SK-N-SH treated with all-trans-retinoic acid at 6 μM for 48 hours (cell line): Measurements from ENCODE around the gene MYO1A.

Source experiments
- ATAC-seq: fragments of 200-7000 bp; cut with Tn5 transposase; 3 replicates; pipeline ENCODE4 v1.9.1; 2020; ENCODE audit warnings: mild to moderate bottlenecking, moderate library complexity
- ARNTL ChIP-seq: fragments of 450-650 bp; formaldehyde crosslinking; IDR thresholded peaks from 2 replicates; pipeline ENCODE4 v1.5.0; 2020; ENCODE audit warnings: low read depth, mild to moderate bottlenecking, moderate library complexity, borderline replicate concordance
- BACH2 ChIP-seq: fragments of 250-450 bp; sonication (Bioruptor Pico); IDR thresholded peaks from 2 replicates; pipeline ENCODE4 v1.9.0; 2021; ENCODE audit warnings: mild to moderate bottlenecking, borderline replicate concordance
- CSDC2 ChIP-seq: fragments of 250-450 bp; sonication (Bioruptor Pico); IDR thresholded peaks from 2 replicates; pipeline ENCODE4 v1.5.0; 2020; ENCODE audit warnings: mild to moderate bottlenecking, moderate library complexity
- GLIS3 ChIP-seq: fragments of 250-450 bp; sonication (Bioruptor Pico); IDR thresholded peaks from 2 replicates; pipeline ENCODE4 v1.5.0; 2020; ENCODE audit warnings: mild to moderate bottlenecking, moderate library complexity
- ISL1 ChIP-seq: fragments of 250-450 bp; sonication (Bioruptor Pico); IDR thresholded peaks from 2 replicates; pipeline ENCODE4 v2.1.2; 2022; ENCODE audit warnings: mild to moderate bottlenecking, moderate library complexity
- OSR1 ChIP-seq: fragments of 250-450 bp; sonication (Bioruptor Pico); IDR thresholded peaks from 2 replicates; pipeline ENCODE4 v1.8.0; 2022; ENCODE audit warnings: moderate library complexity, mild to moderate bottlenecking, inconsistent platforms
- POU6F1 ChIP-seq: fragments of 250-450 bp; sonication (Bioruptor Pico); IDR thresholded peaks from 2 replicates; pipeline ENCODE4 v1.8.0; 2021; ENCODE audit warnings: low read depth, mild to moderate bottlenecking, moderate library complexity, borderline replicate concordance
- PPARA ChIP-seq: fragments of 250-450 bp; sonication (Bioruptor Pico); IDR thresholded peaks from 2 replicates; pipeline ENCODE4 v1.5.0; 2020; ENCODE audit warnings: mild to moderate bottlenecking, borderline replicate concordance
- RARB ChIP-seq: fragments of 250-450 bp; sonication (Bioruptor Pico); IDR thresholded peaks from 2 replicates; pipeline ENCODE4 v1.8.0; 2021; ENCODE audit warnings: mild to moderate bottlenecking, moderate library complexity
- SNAI2 ChIP-seq: fragments of 250-450 bp; sonication (Bioruptor Pico); IDR thresholded peaks from 2 replicates; pipeline ENCODE4 v1.5.0; 2020; ENCODE audit warnings: mild to moderate bottlenecking, moderate library complexity
- TCF4 ChIP-seq: fragments of 250-450 bp; sonication (Bioruptor Pico); IDR thresholded peaks from 2 replicates; pipeline ENCODE4 v1.8.0; 2021; ENCODE audit warnings: mild to moderate bottlenecking, moderate library complexity, borderline replicate concordance
- TOX ChIP-seq: fragments of 250-450 bp; sonication (Bioruptor Pico); IDR thresholded peaks from 2 replicates; pipeline ENCODE4 v1.8.0; 2021; ENCODE audit warnings: mild to moderate bottlenecking, moderate library complexity, borderline replicate concordance
- TSHZ2 ChIP-seq: fragments of 250-450 bp; sonication (Bioruptor Pico); IDR thresholded peaks from 2 replicates; pipeline ENCODE4 v1.5.0; 2020; ENCODE audit warnings: mild to moderate bottlenecking, moderate library complexity
- ZC3H10 ChIP-seq: fragments of 250-450 bp; sonication (Bioruptor Pico); IDR thresholded peaks from 2 replicates; pipeline ENCODE4 v1.5.1; 2021; ENCODE audit warnings: mild to moderate bottlenecking, moderate library complexity
- ZFP30 ChIP-seq: fragments of 450-650 bp; formaldehyde crosslinking; IDR thresholded peaks from 2 replicates; pipeline ENCODE4 v1.5.0; 2022; ENCODE audit warnings: mild to moderate bottlenecking, moderate library complexity
- ZNF565 ChIP-seq: fragments of 450-650 bp; formaldehyde crosslinking; conservative IDR thresholded peaks from 2 replicates; pipeline ENCODE4 v1.5.0; 2020; ENCODE audit warnings: low read depth, mild to moderate bottlenecking, moderate library complexity
- ZNF70 ChIP-seq: fragments of 450-650 bp; formaldehyde crosslinking; IDR thresholded peaks from 2 replicates; pipeline ENCODE4 v1.5.0; 2020; ENCODE audit warnings: mild to moderate bottlenecking, moderate library complexity
- ZNF8 ChIP-seq: fragments of 450-650 bp; formaldehyde crosslinking; IDR thresholded peaks from 2 replicates; pipeline ENCODE4 v1.5.0; 2020; ENCODE audit warnings: mild to moderate bottlenecking, moderate library complexity
- TF ChIP-seq, protein P1 (sequence below): fragments of 250-450 bp; sonication (Bioruptor Pico); IDR thresholded peaks from 2 replicates; pipeline ENCODE4 v1.5.1; 2020; ENCODE audit warnings: low read depth, mild to moderate bottlenecking, moderate library complexity
- TF ChIP-seq, protein P2 (sequence below): fragments of 250-450 bp; sonication (Bioruptor Pico); IDR thresholded peaks from 2 replicates; pipeline ENCODE4 v1.5.1; 2021; ENCODE audit warnings: mild to moderate bottlenecking, moderate library complexity
- TF ChIP-seq, protein P3 (sequence below): fragments of 250-450 bp; sonication (Bioruptor Pico); IDR thresholded peaks from 2 replicates; pipeline ENCODE4 v1.8.0; 2020; ENCODE audit warnings: mild to moderate bottlenecking, moderate library complexity, borderline replicate concordance

Gene MYO1A

DNA sequence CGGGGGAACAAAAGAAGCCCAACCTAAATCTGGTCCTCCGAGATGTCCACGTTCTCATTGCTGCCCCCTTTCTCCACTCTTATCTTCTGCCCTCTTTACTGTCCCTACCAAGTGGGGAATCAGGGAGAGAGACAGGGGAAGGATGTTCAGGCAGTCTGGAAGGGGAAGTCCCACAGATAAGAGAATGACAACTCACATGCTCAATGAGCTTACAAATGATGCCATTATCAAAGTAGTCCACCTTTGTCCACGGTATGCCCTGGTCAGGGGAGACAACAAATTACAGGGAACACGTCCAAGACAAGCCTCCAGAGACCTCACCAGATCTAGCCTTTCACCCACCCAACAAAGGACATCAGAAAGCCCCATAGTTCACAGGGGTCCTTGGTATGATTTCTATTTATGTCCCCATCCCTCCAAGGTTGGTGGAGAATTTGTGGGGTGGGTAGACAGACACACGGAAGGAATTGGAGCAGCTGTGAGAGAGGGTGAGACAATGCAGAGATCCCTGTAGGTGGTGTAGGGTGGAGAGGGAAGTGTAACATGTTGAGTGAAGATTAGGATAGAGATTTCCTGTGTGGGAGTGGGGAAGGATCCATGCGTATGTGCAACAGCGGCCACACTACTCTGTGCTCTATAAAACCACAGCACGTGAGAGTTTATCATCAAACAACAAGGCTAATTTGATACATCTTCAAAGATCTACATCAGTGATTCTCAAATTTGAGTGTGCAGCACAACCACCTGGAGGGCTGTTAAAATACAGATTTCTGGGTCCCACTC, 10.7 kb downstream of the MYO1A start:
- no peak for TF ChIP-seq PPARA (CRISPR knock-in tag)
- no peak for TF ChIP-seq POU6F1
- TF ChIP-seq, protein P1, sequence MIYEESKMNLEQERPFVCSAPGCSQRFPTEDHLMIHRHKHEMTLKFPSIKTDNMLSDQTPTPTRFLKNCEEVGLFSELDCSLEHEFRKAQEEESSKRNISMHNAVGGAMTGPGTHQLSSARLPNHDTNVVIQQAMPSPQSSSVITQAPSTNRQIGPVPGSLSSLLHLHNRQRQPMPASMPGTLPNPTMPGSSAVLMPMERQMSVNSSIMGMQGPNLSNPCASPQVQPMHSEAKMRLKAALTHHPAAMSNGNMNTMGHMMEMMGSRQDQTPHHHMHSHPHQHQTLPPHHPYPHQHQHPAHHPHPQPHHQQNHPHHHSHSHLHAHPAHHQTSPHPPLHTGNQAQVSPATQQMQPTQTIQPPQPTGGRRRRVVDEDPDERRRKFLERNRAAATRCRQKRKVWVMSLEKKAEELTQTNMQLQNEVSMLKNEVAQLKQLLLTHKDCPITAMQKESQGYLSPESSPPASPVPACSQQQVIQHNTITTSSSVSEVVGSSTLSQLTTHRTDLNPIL (CRISPR knock-in tag), result no peak
- no peak for TF ChIP-seq ZNF565 (CRISPR knock-in tag)
- no peak for TF ChIP-seq ZFP30
- TF ChIP-seq, protein P2, sequence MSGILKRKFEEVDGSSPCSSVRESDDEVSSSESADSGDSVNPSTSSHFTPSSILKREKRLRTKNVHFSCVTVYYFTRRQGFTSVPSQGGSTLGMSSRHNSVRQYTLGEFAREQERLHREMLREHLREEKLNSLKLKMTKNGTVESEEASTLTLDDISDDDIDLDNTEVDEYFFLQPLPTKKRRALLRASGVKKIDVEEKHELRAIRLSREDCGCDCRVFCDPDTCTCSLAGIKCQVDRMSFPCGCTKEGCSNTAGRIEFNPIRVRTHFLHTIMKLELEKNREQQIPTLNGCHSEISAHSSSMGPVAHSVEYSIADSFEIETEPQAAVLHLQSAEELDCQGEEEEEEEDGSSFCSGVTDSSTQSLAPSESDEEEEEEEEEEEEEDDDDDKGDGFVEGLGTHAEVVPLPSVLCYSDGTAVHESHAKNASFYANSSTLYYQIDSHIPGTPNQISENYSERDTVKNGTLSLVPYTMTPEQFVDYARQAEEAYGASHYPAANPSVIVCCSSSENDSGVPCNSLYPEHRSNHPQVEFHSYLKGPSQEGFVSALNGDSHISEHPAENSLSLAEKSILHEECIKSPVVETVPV (CRISPR knock-in tag), result no peak
- TF ChIP-seq ZNF8, result no peak
- TF ChIP-seq ISL1 (CRISPR knock-in tag), result no peak
- TF ChIP-seq, protein P3, sequence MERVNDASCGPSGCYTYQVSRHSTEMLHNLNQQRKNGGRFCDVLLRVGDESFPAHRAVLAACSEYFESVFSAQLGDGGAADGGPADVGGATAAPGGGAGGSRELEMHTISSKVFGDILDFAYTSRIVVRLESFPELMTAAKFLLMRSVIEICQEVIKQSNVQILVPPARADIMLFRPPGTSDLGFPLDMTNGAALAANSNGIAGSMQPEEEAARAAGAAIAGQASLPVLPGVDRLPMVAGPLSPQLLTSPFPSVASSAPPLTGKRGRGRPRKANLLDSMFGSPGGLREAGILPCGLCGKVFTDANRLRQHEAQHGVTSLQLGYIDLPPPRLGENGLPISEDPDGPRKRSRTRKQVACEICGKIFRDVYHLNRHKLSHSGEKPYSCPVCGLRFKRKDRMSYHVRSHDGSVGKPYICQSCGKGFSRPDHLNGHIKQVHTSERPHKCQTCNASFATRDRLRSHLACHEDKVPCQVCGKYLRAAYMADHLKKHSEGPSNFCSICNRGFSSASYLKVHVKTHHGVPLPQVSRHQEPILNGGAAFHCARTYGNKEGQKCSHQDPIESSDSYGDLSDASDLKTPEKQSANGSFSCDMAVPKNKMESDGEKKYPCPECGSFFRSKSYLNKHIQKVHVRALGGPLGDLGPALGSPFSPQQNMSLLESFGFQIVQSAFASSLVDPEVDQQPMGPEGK (CRISPR knock-in tag), result no peak
- TF ChIP-seq ZNF70, result no peak
- no peak for TF ChIP-seq TOX (CRISPR knock-in tag)
- no peak for TF ChIP-seq OSR1
- TF ChIP-seq, all 23 proteins: peak for 0

GRCh38 chr12:57037264-57037663, 12.7 kb downstream of the MYO1A start:
- TF ChIP-seq, protein P3 (CRISPR knock-in tag), result no peak
- TF ChIP-seq, protein P2 (CRISPR knock-in tag), result no peak
- TF ChIP-seq CSDC2 (CRISPR knock-in tag), result no peak
- no peak for TF ChIP-seq ARNTL (CRISPR knock-in tag)
- no peak for TF ChIP-seq BACH2 (CRISPR knock-in tag)
- no peak for TF ChIP-seq TSHZ2 (CRISPR knock-in tag)
- no peak for TF ChIP-seq SNAI2 (CRISPR knock-in tag)
- TF ChIP-seq RARB, result no peak
- TF ChIP-seq ZFP30, result no peak
- no peak for TF ChIP-seq PPARA (CRISPR knock-in tag)
- TF ChIP-seq GLIS3 (CRISPR knock-in tag), result no peak
- no peak for TF ChIP-seq TOX (CRISPR knock-in tag)
- no peak for TF ChIP-seq ZC3H10 (CRISPR knock-in tag)
- TF ChIP-seq ZNF70, result no peak
- TF ChIP-seq TCF4, result no peak
- no peak for TF ChIP-seq ZNF565 (CRISPR knock-in tag)
- ATAC-seq, result no peak

More for the DNA sequence above, 10.7 kb downstream of the MYO1A start:
- no peak for ATAC-seq
